Upper lobe of left lung (tissue), 6 donors: ENCODE results near the gene TEN1. TPM values are rescaled to one million over a fixed set of nuclear protein-coding genes. Genes with fewer than 3 reads are reported as not detected.

Source experiments
- ATAC-seq, 2 donors: fragments of 200-7000 bp; cut with Tn5 transposase; one replicate each; pipeline ENCODE4 v1.9.1; 2022; ENCODE audit warnings: mild to moderate bottlenecking in 2 of 2, moderate library complexity in 2 of 2; ENCODE audit not compliant: low FRiP score in 2 of 2
- DNase-seq, 2 donors: peaks; one replicate each; pipeline ENCODE4 v3.0.0-alpha.2; 2019 to 2020
- H3K27ac ChIP-seq, 4 donors: fragments of 200-600 bp; sonication (generic); one replicate each; pipeline ENCODE4 v1.5.1; 2016 to 2019
- H3K27me3 ChIP-seq, 4 donors: fragments of 200-600 bp; sonication (generic); one replicate each; pipeline ENCODE4 v1.5.1; 2017 to 2019
- H3K36me3 ChIP-seq, 4 donors: fragments of 200-600 bp; sonication (generic); one replicate each; pipeline ENCODE4 v1.5.1; 2016 to 2019
- H3K4me1 ChIP-seq, 4 donors: fragments of 200-600 bp; sonication (generic); one replicate each; pipeline ENCODE4 v1.5.1; 2018 to 2019
- H3K4me3 ChIP-seq, 4 donors: fragments of 200-600 bp; sonication (generic); one replicate each; pipeline ENCODE4 v1.5.1; 2017 to 2019; ENCODE audit warnings: mild to moderate bottlenecking in 2 of 4, moderate library complexity in 1 of 4
- H3K9me3 ChIP-seq, 4 donors: fragments of 200-600 bp; sonication (generic); one replicate each; pipeline ENCODE4 v1.5.1; 2018 to 2019
- CTCF ChIP-seq, 6 experiments: fragments of 450-650 bp in 4 of 6; fragments of 200-600 bp in 2 of 6; sonication (generic) in 2 of 6; IDR thresholded peaks; one replicate each; pipeline ENCODE4 v1.5.1; 2016 to 2019; ENCODE audit warnings: antibody characterized with exemption in 6 of 6
- EP300 ChIP-seq, 4 donors: sonication (generic); formaldehyde crosslinking; IDR thresholded peaks; one replicate each; pipeline ENCODE4 v1.5.1; 2017; ENCODE audit warnings: antibody characterized with exemption in 4 of 4, control low read depth in 2 of 4
- POLR2A ChIP-seq, 4 donors: fragments of 450-650 bp; IDR thresholded peaks; one replicate each; pipeline ENCODE4 v1.5.1; 2016 to 2017; ENCODE audit warnings: antibody characterized with exemption in 4 of 4, mild to moderate bottlenecking in 2 of 4
- POLR2AphosphoS5 ChIP-seq, 2 donors: sonication (generic); formaldehyde crosslinking; IDR thresholded peaks; one replicate each; pipeline ENCODE4 v1.5.1; 2017; ENCODE audit warnings: antibody characterized with exemption in 2 of 2
- WGBS, 2 donors: methylation state at CpG; one replicate each; pipeline ENCODE4 v1.1.5; 2017 to 2018; 5-methylcytosine and 5-hydroxymethylcytosine counted together
- total RNA-seq, 6 donors: library from RNA; depleted of rRNA in 4 of 6; stranded (reverse); fragments of >200 nt in 4 of 6; gene quantifications; one replicate each; pipeline versions ENCODE4 v1.1.0 to v1.2.1, GENCODE V29; 2016 to 2021
- donor health status: DM: no; HTN: no; CAD: no; lungs with moderate emphysema.
- donor health status: DM: no; HTN: yes; CAD: no; lungs with severe emphysema.

TEN1 gene
- total RNA-seq, 6 donors from 2014 or later, result 13.6 to 29.3 (median 17.0) TPM; not detected in 1

- Histone ChIP-seq H3K27ac (peak overlapping the region; percentile 24 to 66 (median 41)), H3K36me3 (peaks cover 0 to 31% (median 8%) of the 10 kb centered on the region in 4 donors), H3K27me3 (no peaks in the 10 kb centered on the region), H3K9me3 (no peaks in the 10 kb centered on the region), H3K4me1 (peaks cover 0 to 14% (median 7%) of the 10 kb centered on the region in 4 donors), H3K4me3 (no peak overlapping the region)
- DNase-seq (no peak), ATAC-seq (no peak)
- TF ChIP-seq POLR2A (IDR thresholded peaks at IDR 0.05), result no peak
- TF ChIP-seq POLR2AphosphoS5 (IDR thresholded peaks at IDR 0.05), result no peak
- TF ChIP-seq EP300 (IDR thresholded peaks at IDR 0.05), result no peak
- no peak for TF ChIP-seq CTCF (IDR thresholded peaks at IDR 0.05)
- WGBS, 2 donors, result 84 to 100% methylated on average over 3 to 8 of the region's 8 CpGs
Measured at GRCh38 chr17:76004750-76005262, 25.8 kb downstream of the TEN1 start.

GRCh38 chr17:76005263-76006149 is 26.5 kb downstream of the TEN1 start:
- no peak overlapping the region for H3K4me3 ChIP-seq
- TF ChIP-seq POLR2AphosphoS5 (IDR thresholded peaks at IDR 0.05) (no peak), EP300 (IDR thresholded peaks at IDR 0.05) (no peak), CTCF (IDR thresholded peaks at IDR 0.05) (peak; percentile 71 to 79 (median 76))
- H3K27me3 ChIP-seq, result no peaks in the 10 kb centered on the region
- H3K36me3 ChIP-seq, result peaks cover 0 to 27% (median 8%) of the 10 kb centered on the region in 4 donors
- DNase-seq (peak in 1 of 2 donors; percentile 66), ATAC-seq (peak; percentile 25 to 71)
- no peaks in the 10 kb centered on the region for H3K9me3 ChIP-seq
- WGBS, 2 donors, result 60 to 61% methylated on average over 16 of the region's 16 CpGs
- peaks cover 0 to 14% (median 7%) of the 10 kb centered on the region in 4 donors for H3K4me1 ChIP-seq
- H3K27ac ChIP-seq, result peak overlapping the region in 3 of 4 donors; percentile 34 to 66 (median 42)

GRCh38 chr17:76007131-76007849 is 28.2 kb downstream of the TEN1 start:
- Histone ChIP-seq H3K4me1 (peaks cover 0 to 14% (median 7%) of the 10 kb centered on the region in 4 donors), H3K36me3 (peaks cover 0 to 21% (median 5%) of the 10 kb centered on the region in 4 donors), H3K27me3 (no peaks in the 10 kb centered on the region), H3K9me3 (no peaks in the 10 kb centered on the region), H3K4me3 (no peak overlapping the region), H3K27ac (no peak overlapping the region)
- TF ChIP-seq CTCF (IDR thresholded peaks at IDR 0.05) (no peak), POLR2A (IDR thresholded peaks at IDR 0.05) (no peak), EP300 (IDR thresholded peaks at IDR 0.05) (no peak), POLR2AphosphoS5 (IDR thresholded peaks at IDR 0.05) (no peak)
- peak in 1 of 2 donors; percentile 81 for DNase-seq
- 91 to 95% methylated on average over 22 to 36 of the region's 39 CpGs for WGBS, 2 donors
- ATAC-seq, result no peak

DNA sequence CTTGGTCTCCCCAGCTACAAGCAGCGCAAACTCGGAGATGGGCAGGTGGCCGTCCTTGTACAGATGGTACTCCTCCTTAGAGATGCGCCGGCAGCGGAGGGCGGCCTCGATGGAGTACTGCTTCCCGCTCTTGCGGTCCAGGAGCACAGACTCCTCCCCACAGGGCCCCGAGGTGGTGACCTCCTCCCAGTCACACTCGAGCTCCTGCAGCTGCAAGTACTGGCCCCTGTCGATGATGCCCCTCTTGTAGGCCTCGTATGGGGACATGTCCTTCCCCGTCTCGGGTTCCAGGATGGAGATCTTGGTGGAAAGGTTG is 28.8 kb downstream of the TEN1 start:
- peak in 1 of 2 donors; percentile 74 for DNase-seq
- H3K27ac ChIP-seq, result no peak overlapping the region
- no peak for ATAC-seq
- peaks cover 0 to 18% (median 4%) of the 10 kb centered on the region in 4 donors for H3K36me3 ChIP-seq
- no peak overlapping the region for H3K4me3 ChIP-seq
- TF ChIP-seq CTCF (IDR thresholded peaks at IDR 0.05), result no peak
- no peak for TF ChIP-seq POLR2AphosphoS5 (IDR thresholded peaks at IDR 0.05)
- no peak for TF ChIP-seq POLR2A (IDR thresholded peaks at IDR 0.05)
- TF ChIP-seq EP300 (IDR thresholded peaks at IDR 0.05), result no peak
- H3K4me1 ChIP-seq, result peaks cover 0 to 13% (median 7%) of the 10 kb centered on the region in 4 donors
- H3K9me3 ChIP-seq, result no peaks in the 10 kb centered on the region
- 91 to 94% methylated on average over 12 to 16 of the region's 16 CpGs for WGBS, 2 donors
- no peaks in the 10 kb centered on the region for H3K27me3 ChIP-seq
